ENCODE data around the gene LDB2. TPM values are rescaled to one million over a fixed set of nuclear protein-coding genes. Genes with fewer than 3 reads are reported as not detected.

The LDB2 gene
- total RNA-seq, 1 donor = 85.9 TPM

DNA sequence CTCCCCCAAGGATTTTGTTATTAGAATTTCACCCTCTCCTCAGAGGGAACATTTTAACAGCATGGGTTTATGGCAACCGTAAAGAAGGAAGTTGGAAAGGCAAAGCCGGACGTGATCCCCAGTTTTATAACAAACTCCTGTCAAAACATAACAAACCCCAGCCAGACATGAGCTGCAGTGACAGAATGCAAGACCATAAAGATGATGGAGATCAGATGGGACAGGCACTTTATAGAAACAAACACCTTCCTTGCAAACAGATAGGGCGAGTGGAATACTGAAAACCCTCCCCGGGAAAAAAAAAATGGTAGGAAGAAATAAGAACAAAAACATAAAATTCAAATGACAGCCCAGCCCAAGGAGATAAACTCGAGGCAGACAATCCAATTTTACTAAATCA, 281.4 kb downstream of the LDB2 start:
- TF ChIP-seq, protein P1, sequence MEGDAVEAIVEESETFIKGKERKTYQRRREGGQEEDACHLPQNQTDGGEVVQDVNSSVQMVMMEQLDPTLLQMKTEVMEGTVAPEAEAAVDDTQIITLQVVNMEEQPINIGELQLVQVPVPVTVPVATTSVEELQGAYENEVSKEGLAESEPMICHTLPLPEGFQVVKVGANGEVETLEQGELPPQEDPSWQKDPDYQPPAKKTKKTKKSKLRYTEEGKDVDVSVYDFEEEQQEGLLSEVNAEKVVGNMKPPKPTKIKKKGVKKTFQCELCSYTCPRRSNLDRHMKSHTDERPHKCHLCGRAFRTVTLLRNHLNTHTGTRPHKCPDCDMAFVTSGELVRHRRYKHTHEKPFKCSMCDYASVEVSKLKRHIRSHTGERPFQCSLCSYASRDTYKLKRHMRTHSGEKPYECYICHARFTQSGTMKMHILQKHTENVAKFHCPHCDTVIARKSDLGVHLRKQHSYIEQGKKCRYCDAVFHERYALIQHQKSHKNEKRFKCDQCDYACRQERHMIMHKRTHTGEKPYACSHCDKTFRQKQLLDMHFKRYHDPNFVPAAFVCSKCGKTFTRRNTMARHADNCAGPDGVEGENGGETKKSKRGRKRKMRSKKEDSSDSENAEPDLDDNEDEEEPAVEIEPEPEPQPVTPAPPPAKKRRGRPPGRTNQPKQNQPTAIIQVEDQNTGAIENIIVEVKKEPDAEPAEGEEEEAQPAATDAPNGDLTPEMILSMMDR (IDR thresholded peaks at IDR 0.05; ENCODE audit: insufficient read depth, low read length) = no peak
- DNase-seq (ENCODE audit: low read depth) = no peak
- H3K4me3 ChIP-seq (ENCODE audit: low read depth, low read length) = no peak overlapping the region

DNA sequence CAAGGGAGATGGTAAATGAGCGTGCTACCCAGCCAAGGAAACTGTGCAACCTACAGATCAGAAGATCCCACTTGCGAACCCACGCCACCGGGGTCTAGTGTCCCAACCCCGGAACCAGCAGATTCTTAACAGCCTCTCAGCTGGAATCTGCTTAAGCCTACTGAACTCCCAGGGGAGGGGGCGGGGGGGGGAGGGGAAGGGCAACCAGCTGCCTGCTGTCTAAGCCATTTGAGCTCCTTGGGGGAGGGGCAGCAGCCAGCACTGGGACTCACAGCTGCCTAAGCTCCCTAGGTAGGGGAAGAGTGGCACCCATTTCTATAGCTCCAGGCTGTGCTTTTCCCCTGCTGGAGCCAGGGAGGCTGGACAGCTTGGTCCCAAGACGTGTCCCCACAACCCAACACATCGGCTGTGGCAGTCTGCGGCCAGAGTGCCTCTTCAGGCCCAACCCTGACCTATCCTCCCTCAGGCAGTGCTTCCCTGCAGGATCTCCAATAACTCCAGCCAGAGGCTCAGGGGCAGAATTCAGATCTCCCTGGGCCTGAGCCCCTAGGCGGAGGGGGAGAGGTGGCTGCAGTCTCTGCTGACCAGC, 289.2 kb downstream of the LDB2 start:
- DNase-seq (ENCODE audit: low read depth) = no peak
- TF ChIP-seq, protein P1 (IDR thresholded peaks at IDR 0.05; ENCODE audit: insufficient read depth, low read length) = no peak
- no peak overlapping the region for H3K4me3 ChIP-seq (ENCODE audit: low read depth, low read length)

DNA sequence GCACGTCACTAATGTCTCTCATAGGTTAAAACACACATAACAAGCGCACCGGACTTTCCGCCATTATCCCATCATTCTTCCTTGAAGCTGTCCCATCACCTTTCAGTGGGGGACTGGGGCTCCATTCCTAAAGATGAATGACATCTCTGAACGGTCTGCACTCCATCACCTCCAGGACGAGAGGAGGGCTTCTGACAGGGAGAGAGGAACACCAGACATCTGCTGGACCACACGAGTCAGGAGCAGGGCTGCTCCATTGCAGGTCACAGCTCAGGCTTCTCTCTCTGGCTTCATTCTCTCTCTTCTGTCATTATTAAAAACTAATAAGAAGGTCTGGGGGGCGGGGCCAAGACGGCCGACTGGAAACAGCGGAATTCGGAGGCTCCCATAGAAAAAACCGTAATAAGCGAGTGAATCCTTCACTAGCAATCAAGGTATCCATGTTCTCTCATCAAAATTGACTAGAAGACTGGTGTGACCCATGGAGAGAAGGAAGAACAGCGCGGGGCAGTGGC, 289.8 kb downstream of the LDB2 start:
- TF ChIP-seq, protein P1 (IDR thresholded peaks at IDR 0.05; ENCODE audit: insufficient read depth, low read length) = no peak
- H3K4me3 ChIP-seq (ENCODE audit: low read depth, low read length) = no peak overlapping the region
- DNase-seq (ENCODE audit: low read depth) = no peak

DNA sequence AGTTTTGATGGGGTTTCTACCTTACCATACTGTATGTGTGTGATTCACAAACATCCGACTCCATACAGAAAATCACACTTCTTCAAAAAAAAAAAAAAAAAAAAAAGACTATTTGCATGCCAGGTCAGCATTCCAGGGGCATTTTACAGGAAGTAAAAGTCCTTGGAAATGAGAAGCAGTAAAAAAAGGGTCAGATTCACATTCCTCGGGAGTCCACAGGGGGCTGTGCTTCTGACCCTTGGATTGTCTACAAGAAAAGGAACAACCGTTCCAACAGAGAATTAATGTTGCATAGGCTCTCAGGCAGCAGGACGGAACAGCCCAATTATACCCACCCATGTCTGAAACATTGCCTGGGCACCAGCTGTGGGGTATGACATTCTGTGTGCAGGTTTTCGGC, 290.3 kb downstream of the LDB2 start:
- H3K4me3 ChIP-seq (ENCODE audit: low read depth, low read length) = no peak overlapping the region
- TF ChIP-seq, protein P1 (IDR thresholded peaks at IDR 0.05; ENCODE audit: insufficient read depth, low read length) = no peak
- peak; percentile 63 for DNase-seq (ENCODE audit: low read depth)

DNA sequence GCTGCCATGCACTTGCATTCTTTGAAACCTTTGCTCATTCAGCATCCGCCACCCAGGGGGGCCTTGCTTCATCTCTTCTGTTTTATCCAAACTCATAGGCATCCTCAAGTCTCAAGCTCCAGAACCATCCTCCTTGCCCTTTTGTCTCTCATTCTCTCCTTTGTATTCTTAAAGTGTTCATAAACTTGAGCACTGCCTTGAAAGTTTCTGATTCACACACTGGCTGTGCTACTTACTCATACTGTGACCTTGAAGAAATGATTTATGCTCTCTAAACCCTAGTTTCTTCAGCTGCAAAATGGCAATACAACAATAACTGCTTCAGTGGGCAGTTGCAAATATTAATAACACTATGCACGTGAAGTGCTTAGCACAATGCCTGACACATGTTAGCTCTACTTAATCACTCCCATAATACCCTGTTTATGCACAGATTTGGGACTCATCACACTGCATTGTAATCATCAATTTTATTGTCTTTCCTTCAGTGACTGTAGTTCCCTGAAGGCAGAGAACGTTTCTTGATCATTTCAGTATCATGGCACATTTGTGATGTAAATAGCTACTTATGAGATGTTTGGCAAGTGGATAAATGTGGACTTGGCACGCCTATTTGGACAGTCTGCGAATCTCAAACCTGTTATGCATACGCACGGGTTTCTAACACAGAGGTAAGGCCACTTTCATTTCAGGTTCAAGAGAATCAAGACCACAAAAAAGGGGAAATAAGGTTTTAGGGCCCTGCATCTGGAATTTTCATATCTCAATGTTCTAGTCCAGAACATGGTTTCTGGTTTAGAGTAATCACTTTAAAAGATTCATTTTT, 291.0 kb downstream of the LDB2 start:
- no peak overlapping the region for H3K4me3 ChIP-seq (ENCODE audit: low read depth, low read length)
- TF ChIP-seq, protein P1 (IDR thresholded peaks at IDR 0.05; ENCODE audit: insufficient read depth, low read length) = no peak
- no peak for DNase-seq (ENCODE audit: low read depth)

DNA sequence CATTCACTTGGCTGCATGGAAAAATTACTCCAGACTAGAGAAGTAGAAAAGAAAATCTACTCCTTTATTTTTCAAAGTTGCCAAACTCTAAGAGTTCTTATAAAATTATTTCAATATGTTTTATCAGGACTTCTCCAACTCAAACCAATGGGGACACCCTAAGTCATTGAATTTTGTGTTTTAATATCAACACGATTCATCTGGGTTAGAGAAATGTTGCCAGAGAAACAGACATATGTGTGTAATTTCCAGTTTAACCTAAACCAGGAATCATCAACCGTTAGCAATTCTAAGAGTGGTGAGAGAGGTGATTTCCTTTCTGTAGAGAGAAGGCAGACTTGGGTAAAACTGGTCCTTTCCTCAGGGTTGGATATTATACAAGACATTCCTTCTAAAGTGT, 291.8 kb downstream of the LDB2 start:
- no peak for DNase-seq (ENCODE audit: low read depth)
- TF ChIP-seq, protein P1 (IDR thresholded peaks at IDR 0.05; ENCODE audit: insufficient read depth, low read length) = no peak
- no peak overlapping the region for H3K4me3 ChIP-seq (ENCODE audit: low read depth, low read length)
